GM12878 (cell line): ENCODE data around the gene ZDHHC5. TPM values are rescaled to one million over a fixed set of nuclear protein-coding genes. Genes with fewer than 3 reads are reported as not detected.
"Not testable (repeated sequence)": the region's sequence is repeated elsewhere in the genome, so short reads cannot be mapped to it uniquely, and the experiment has no call there.

Source experiments
- ATAC-seq: fragments of 200-7000 bp; cut with Tn5 transposase; 3 replicates; pipeline ENCODE4 v1.9.1; 2020; ENCODE audit warnings: mild to moderate bottlenecking, moderate library complexity
- BruUV-seq: library from RNA; stranded (reverse); fragments of 400-500 nt; replicated peaks from 2 replicates; lab custom pipeline; 2021; lab: Mats Ljungman, UMichigan
- CTCF ChIA-PET: fragments of 300-600 bp; sonication (Branson Sonifier 250); formaldehyde crosslinking; extraction: SDS; loops from one replicate; lab custom pipeline; 2021; ENCODE audit warnings: inconsistent platforms; lab: Yijun Ruan, JAX
- POLR2A ChIA-PET: fragments of 350-600 bp; formaldehyde crosslinking; extraction: SDS; loops from one replicate; lab custom pipeline; 2021; ENCODE audit warnings: inconsistent platforms; lab: Charles Lee
- RAD21 ChIA-PET: fragments of 300-600 bp; sonication (Branson Sonifier 250); formaldehyde crosslinking; loops from one replicate; lab custom pipeline; 2023; ENCODE audit warnings: antibody characterized with exemption; ENCODE audit not compliant: unreplicated experiment; lab: Charles Lee
- SMC1A ChIA-PET: fragments of 300-600 bp; sonication (Branson Sonifier 250); formaldehyde crosslinking; loops from one replicate; lab custom pipeline; 2023; ENCODE audit not compliant: unreplicated experiment, uncharacterized antibody; lab: Charles Lee
- DNase-seq: peaks from one replicate; pipeline ENCODE4 v3.0.0-alpha.2; 2011; ENCODE audit warnings: low read depth, low spot score
- FAIRE-seq: peaks from 3 replicates; lab custom pipeline; 2011; peaks lifted over from hg19 to GRCh38; lab: Jason Lieb, UNC
- H2AFZ ChIP-seq: 2 replicates; pipeline ENCODE4 v1.6.0; 2011; ENCODE audit warnings: low read depth, low read length, control low read depth; ENCODE audit not compliant: control insufficient read depth
- H3K27ac ChIP-seq: 2 replicates; pipeline ENCODE4 v1.5.1; 2011; ENCODE audit warnings: control low read depth; ENCODE audit not compliant: control insufficient read depth, insufficient read depth
- H3K27me3 ChIP-seq, 2 experiments: replicated peaks in 1 of 2; 2 replicates each; pipeline versions ENCODE4 v1.6.0 to v1.6.1; 2011; ENCODE audit warnings: low read length in 1 of 2; ENCODE audit not compliant: control insufficient read depth in 2 of 2, insufficient read depth in 2 of 2
- H3K36me3 ChIP-seq, 2 experiments: 2 replicates each; pipeline ENCODE4 v1.5.1; 2011; ENCODE audit warnings: low read length in 1 of 2; ENCODE audit not compliant: control insufficient read depth in 2 of 2, insufficient read depth in 2 of 2
- H3K4me1 ChIP-seq: 2 replicates; pipeline ENCODE4 v1.6.1; 2011; ENCODE audit warnings: mild to moderate bottlenecking, low read length, moderate library complexity, mixed read lengths; ENCODE audit not compliant: control insufficient read depth, insufficient read depth
- H3K4me2 ChIP-seq: 2 replicates; pipeline ENCODE4 v1.6.0; 2011; ENCODE audit warnings: control low read depth; ENCODE audit not compliant: control insufficient read depth, insufficient read depth
- H3K4me3 ChIP-seq: fragments of 200-600 bp; sonication (generic); 2 replicates; pipeline ENCODE4 v1.5.1; 2016
- H3K79me2 ChIP-seq: 2 replicates; pipeline ENCODE4 v1.6.0; 2011; ENCODE audit warnings: low read length; ENCODE audit not compliant: control insufficient read depth, insufficient read depth
- H3K9ac ChIP-seq: 2 replicates; pipeline ENCODE4 v1.8.0; 2011; ENCODE audit warnings: low read length, control low read depth, mixed read lengths; ENCODE audit not compliant: control insufficient read depth, insufficient read depth
- H3K9me3 ChIP-seq: replicated peaks from 3 replicates; pipeline ENCODE4 v1.5.1; 2011; ENCODE audit warnings: mild to moderate bottlenecking, low read length; ENCODE audit not compliant: control insufficient read depth, insufficient read depth
- H4K20me1 ChIP-seq: 2 replicates; pipeline ENCODE4 v1.6.0; 2011; ENCODE audit not compliant: control insufficient read depth, insufficient read depth
- MAX ChIP-seq: IDR thresholded peaks from 2 replicates; pipeline ENCODE4 v1.6.1; 2012; ENCODE audit warnings: low read depth, low read length, improper control_type of control experiment
- POLR2A ChIP-seq: IDR thresholded peaks from 2 replicates; pipeline ENCODE4 v1.6.1; 2011; ENCODE audit warnings: low read depth, mild to moderate bottlenecking, low read length
- SIN3A ChIP-seq: IDR thresholded peaks from 2 replicates; pipeline ENCODE4 v1.6.1; 2012; ENCODE audit warnings: low read depth, low read length, improper control_type of control experiment
- WGBS: methylation state at CpG from one replicate; pipeline ENCODE4 v1.1.6; 2016; ENCODE audit warnings: low lambda C conversion rate; ENCODE audit not compliant: insufficient replicate concordance, insufficient coverage; ENCODE audit errors: missing lambda C conversion rate; 5-methylcytosine and 5-hydroxymethylcytosine counted together
- in situ Hi-C: fragments of 300-500 bp; cut with MboI; formaldehyde crosslinking; loops from 9 replicates; pipeline ENCODE4 v1.14.3; 2018; ENCODE audit warnings: mixed read lengths
- intact Hi-C: fragments of 100-400 bp; cut with micrococcal nuclease; formaldehyde crosslinking; loops from one replicate; pipeline ENCODE4 v1.14.2; 2022; ENCODE audit not compliant: unreplicated experiment
- polyA plus RNA-seq, 11 experiments: library from polyadenylated mRNA; depleted of rRNA in 4 of 11; unstranded in 6 of 11; stranded (reverse) in 5 of 11; fragments of >200 nt; fragmentation: Nextera tagmentation in 4 of 11; fragmentation: Illumina TruSeq in 1 of 11; extraction: Ambion mirVana in 4 of 11; extraction: Trizol in 1 of 11; gene quantifications; 1 replicate in 1 of 11; 2 replicates in 10 of 11; pipeline versions ENCODE4 v1.2.1 to v1.2.3, GENCODE V29; 2011 to 2016; ENCODE audit warnings: inconsistent platforms in 2 of 11, missing spikeins in 2 of 11, low read depth in 1 of 11
- total RNA-seq, 4 experiments: library from RNA; depleted of rRNA in 3 of 4; stranded (reverse); fragments of >200 nt in 3 of 4; fragmentation: Illumina TruSeq in 1 of 4; extraction: Trizol in 1 of 4; gene quantifications; 2 replicates each; pipeline versions ENCODE4 v1.2.1 to v1.2.3, GENCODE V29; 2013 to 2021

ZDHHC5 gene
- total and polyA plus RNA-seq, 10 of the 15 experiments (the other 5 are each of a cell fraction or from before 2014, with no cell fraction given): 3.9 to 61.3 (median 37.6) TPM

GRCh38 chr11:57690474-57690873 lies 22.6 kb downstream of the ZDHHC5 start:
- BruUV-seq, H3K4me1 ChIP-seq, SMC1A ChIA-PET, H3K9ac ChIP-seq, H3K9me3 ChIP-seq, H3K27ac ChIP-seq, in situ Hi-C loops, FAIRE-seq, H2AFZ ChIP-seq, CTCF ChIA-PET, DNase-seq, RAD21 ChIA-PET, H3K79me2 ChIP-seq, H3K4me3 ChIP-seq, POLR2A ChIA-PET, intact Hi-C loops, H3K4me2 ChIP-seq, H3K27me3 ChIP-seq, ATAC-seq, H4K20me1 ChIP-seq: not testable (repeated sequence)
- peaks cover 13 to 32% of the 10 kb centered on the region in 2 experiments for H3K36me3 ChIP-seq
- WGBS: 100% methylated on average over 5 of the region's 5 CpGs

GRCh38 chr11:57698843-57699365 lies 31.0 kb downstream of the ZDHHC5 start:
- Histone ChIP-seq H4K20me1 (no peaks in the 10 kb centered on the region), H3K79me2 (no peaks in the 10 kb centered on the region), H3K9ac (no peak overlapping the region), H3K27me3 (no peaks in the 10 kb centered on the region), H3K4me3 (no peak overlapping the region), H2AFZ (no peak overlapping the region), H3K4me2 (no peak overlapping the region), H3K36me3 (peaks cover 26 to 41% of the 10 kb centered on the region in 2 experiments), H3K9me3 (no peaks in the 10 kb centered on the region), H3K27ac (no peak overlapping the region), H3K4me1 (no peaks in the 10 kb centered on the region)
- WGBS: 98% methylated on average over 17 of the region's 18 CpGs
- DNase-seq (no peak), FAIRE-seq (no peak), ATAC-seq (no peak; the same call in 2 of the 3 replicates)
- intact Hi-C loops (no loop called here), in situ Hi-C loops (no loop called here)
- SMC1A ChIA-PET: interaction anchor here (1.0 to 1.5 kb wide), 4 partner anchors 11 to 350 kb away, joined by 3 to 4 read pairs (median 3); no protein-coding TSS in a partner anchor
- TF ChIP-seq POLR2A (peak; percentile 61), SIN3A (no peak), MAX (no peak)
- RAD21 ChIA-PET: interaction anchor here (1.3 kb wide), 1 partner anchor 102 kb away, joined by 4 read pairs; no protein-coding TSS in a partner anchor
- BruUV-seq: no TSS peak
- CTCF ChIA-PET: interaction anchor here (0.6 to 1.4 kb wide), 3 partner anchors 9 to 873 kb away, joined by 3 to 4 read pairs (median 4); no protein-coding TSS in a partner anchor
- POLR2A ChIA-PET: interaction anchor here (0.5 to 1.4 kb wide), 2 partner anchors 10 to 33 kb away, joined by 3 read pairs; no protein-coding TSS in a partner anchor
